ENCODE results near the gene ENOX1. TPM values are rescaled to one million over a fixed set of nuclear protein-coding genes. Genes with fewer than 3 reads are reported as not detected.

Gene ENOX1
- total RNA-seq, 1 experiment from 2014 or later, result 0.35 TPM

- CTCF ChIA-PET, result no interaction called here
- intact Hi-C loops (cut with micrococcal nuclease; ENCODE audit: unreplicated experiment), result no loop called here
Measured at GRCh38 chr13:43426355-43426754, 360.4 kb downstream of the ENOX1 start.

GRCh38 chr13:43425234-43425633, 361.5 kb downstream of the ENOX1 start:
- Histone ChIP-seq H3K4me3 (no peak overlapping the region), H3F3A (ENCODE audit: insufficient read depth, low read depth) (no peaks in the 10 kb centered on the region), H3K36me3 (ENCODE audit: low read depth) (no peaks in the 10 kb centered on the region), H3K27ac (no peak overlapping the region), H3K9me3 (ENCODE audit: insufficient read depth, low read depth) (no peaks in the 10 kb centered on the region), H2AFZ (no peak overlapping the region), H3K9me2 (ENCODE audit: insufficient read depth) (no peaks in the 10 kb centered on the region), H3K4me2 (no peak overlapping the region), H3K79me2 (ENCODE audit: low read depth) (no peaks in the 10 kb centered on the region), H3K27me3 (ENCODE audit: insufficient read depth, low read depth) (no peaks in the 10 kb centered on the region), H3K4me1 (replicated peaks; ENCODE audit: insufficient read depth) (no peaks in the 10 kb centered on the region), H4K20me1 (ENCODE audit: insufficient read depth) (no peaks in the 10 kb centered on the region)
- TF ChIP-seq CTCF (conservative IDR thresholded peaks at IDR 0.05) (no peak), EZH2 (IDR thresholded peaks at IDR 0.05; ENCODE audit: low read depth) (no peak)
- intact Hi-C loops (cut with micrococcal nuclease; ENCODE audit: unreplicated experiment), result no loop called here
- ChIA-PET POLR2A (ENCODE audit: unreplicated experiment) (no interaction called here), CTCF (no interaction called here)
- BruUV-seq (replicated peaks), result no TSS peak
- no peak for DNase-seq

More at GRCh38 chr13:43426355-43426754, 360.4 kb downstream of the ENOX1 start:
- H3K4me3 ChIP-seq, result no peak overlapping the region
- H3K4me1 ChIP-seq (replicated peaks; ENCODE audit: insufficient read depth), result no peaks in the 10 kb centered on the region
- H3K36me3 ChIP-seq (ENCODE audit: low read depth), result no peaks in the 10 kb centered on the region
- POLR2A ChIA-PET (ENCODE audit: unreplicated experiment), result no interaction called here
- no peak for DNase-seq
- H3K27me3 ChIP-seq (ENCODE audit: insufficient read depth, low read depth), result no peaks in the 10 kb centered on the region
- H3K27ac ChIP-seq, result no peak overlapping the region
- no peak overlapping the region for H2AFZ ChIP-seq
- no peaks in the 10 kb centered on the region for H3K9me2 ChIP-seq (ENCODE audit: insufficient read depth)
- no TSS peak for BruUV-seq (replicated peaks)
- H3K4me2 ChIP-seq, result no peak overlapping the region
- TF ChIP-seq CTCF (conservative IDR thresholded peaks at IDR 0.05), result no peak
- H4K20me1 ChIP-seq (ENCODE audit: insufficient read depth), result no peaks in the 10 kb centered on the region
- no peaks in the 10 kb centered on the region for H3K79me2 ChIP-seq (ENCODE audit: low read depth)
- H3F3A ChIP-seq (ENCODE audit: insufficient read depth, low read depth), result no peaks in the 10 kb centered on the region
- H3K9me3 ChIP-seq (ENCODE audit: insufficient read depth, low read depth), result no peaks in the 10 kb centered on the region

GRCh38 chr13:43424412-43424811, 362.4 kb downstream of the ENOX1 start:
- Histone ChIP-seq H3K9me2 (ENCODE audit: insufficient read depth) (no peaks in the 10 kb centered on the region), H3K79me2 (ENCODE audit: low read depth) (no peaks in the 10 kb centered on the region), H2AFZ (no peak overlapping the region), H3K9me3 (ENCODE audit: insufficient read depth, low read depth) (no peaks in the 10 kb centered on the region), H3K36me3 (ENCODE audit: low read depth) (no peaks in the 10 kb centered on the region), H4K20me1 (ENCODE audit: insufficient read depth) (no peaks in the 10 kb centered on the region), H3K4me1 (replicated peaks; ENCODE audit: insufficient read depth) (no peaks in the 10 kb centered on the region), H3F3A (ENCODE audit: insufficient read depth, low read depth) (no peaks in the 10 kb centered on the region), H3K27me3 (ENCODE audit: insufficient read depth, low read depth) (no peaks in the 10 kb centered on the region), H3K27ac (no peak overlapping the region), H3K4me2 (no peak overlapping the region), H3K4me3 (no peak overlapping the region)
- TF ChIP-seq CTCF (conservative IDR thresholded peaks at IDR 0.05) (no peak), EZH2 (IDR thresholded peaks at IDR 0.05; ENCODE audit: low read depth) (no peak)
- DNase-seq, result no peak
- intact Hi-C loops (cut with micrococcal nuclease; ENCODE audit: unreplicated experiment), result no loop called here
- BruUV-seq (replicated peaks), result no TSS peak
- ChIA-PET POLR2A (ENCODE audit: unreplicated experiment) (interaction anchor here (0.6 kb wide), 1 partner anchor 709 kb away, joined by 3 read pairs; no protein-coding TSS in a partner anchor), CTCF (no interaction called here)
